B cell (primary cell): ENCODE results near the gene HS2ST1.

ENCODE experiments used
- CTCF ChIP-seq: fragments of 200-600 bp; IDR thresholded peaks from one replicate; pipeline ENCODE4 v1.8.0; 2022; ENCODE audit warnings: antibody characterized with exemption, mild to moderate bottlenecking
- EZH2 ChIP-seq: IDR thresholded peaks from 2 replicates; pipeline ENCODE4 v1.6.1; 2012; ENCODE audit warnings: borderline replicate concordance, low read depth, mild to moderate bottlenecking, moderate library complexity, low read length; ENCODE audit not compliant: insufficient read depth, poor library complexity, severe bottlenecking

- TF ChIP-seq EZH2 = no peak
- TF ChIP-seq CTCF = no peak
Observed at GRCh38 chr1:87113313-87113712, 198.9 kb downstream of the HS2ST1 start.
